Measurements from ENCODE around the gene METAP1. TPM values are rescaled to one million over a fixed set of nuclear protein-coding genes. Genes with fewer than 3 reads are reported as not detected.
A peak's percentile ranks its signal among the peaks of the same experiment; 100 is the strongest.
"Not testable (repeated sequence)": the region's sequence is repeated elsewhere in the genome, so short reads cannot be mapped to it uniquely, and the experiment has no call there.

Gene METAP1
- total and polyA plus RNA-seq, 11 donors: 36.9 to 71.4 (median 63.6) TPM

DNA sequence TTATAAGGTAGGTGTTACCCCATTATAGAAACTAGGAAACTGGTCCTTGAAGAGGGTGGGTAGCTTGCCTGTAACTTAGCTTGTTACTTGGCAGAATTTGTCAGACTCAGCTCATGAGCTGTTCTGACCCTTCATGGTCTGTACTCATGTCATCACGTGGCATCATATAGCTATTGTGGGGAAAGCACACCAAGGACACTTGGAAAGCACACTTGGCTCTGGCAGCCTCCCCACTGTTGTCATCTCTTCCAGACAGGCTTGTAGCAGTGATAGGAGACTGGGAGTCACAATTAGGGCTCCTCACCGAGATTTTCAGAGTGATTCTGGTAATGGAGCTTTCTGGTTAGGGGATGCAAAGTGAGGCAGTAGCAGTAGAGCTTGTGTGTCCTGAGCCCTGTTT lies 62.7 kb downstream of the METAP1 start:
- ATAC-seq (peak; percentile 53 to 82 (median 76)), DNase-seq (peak in 3 of 5 donors; percentile 30 to 59 (median 49))
- peaks cover 0 to 62% (median 51%) of the 10 kb centered on the region in 9 donors for H3K36me3 ChIP-seq
- intact Hi-C loops (cut with DNase I): loop anchor here (5.0 to 10.0 kb wide), 10 partner anchors 61 to 913 kb away; partner anchors contain the start of genes METAP1 (in 3 of the 10) and STPG2 (in 2 of the 10)
- H3K27me3 ChIP-seq: no peaks in the 10 kb centered on the region
- peak overlapping the region in 6 of 12 donors; percentile 4 to 63 (median 12) for H3K27ac ChIP-seq
- TF ChIP-seq POLR2A (IDR thresholded peaks at IDR 0.05): no peak
- TF ChIP-seq, protein P1, sequence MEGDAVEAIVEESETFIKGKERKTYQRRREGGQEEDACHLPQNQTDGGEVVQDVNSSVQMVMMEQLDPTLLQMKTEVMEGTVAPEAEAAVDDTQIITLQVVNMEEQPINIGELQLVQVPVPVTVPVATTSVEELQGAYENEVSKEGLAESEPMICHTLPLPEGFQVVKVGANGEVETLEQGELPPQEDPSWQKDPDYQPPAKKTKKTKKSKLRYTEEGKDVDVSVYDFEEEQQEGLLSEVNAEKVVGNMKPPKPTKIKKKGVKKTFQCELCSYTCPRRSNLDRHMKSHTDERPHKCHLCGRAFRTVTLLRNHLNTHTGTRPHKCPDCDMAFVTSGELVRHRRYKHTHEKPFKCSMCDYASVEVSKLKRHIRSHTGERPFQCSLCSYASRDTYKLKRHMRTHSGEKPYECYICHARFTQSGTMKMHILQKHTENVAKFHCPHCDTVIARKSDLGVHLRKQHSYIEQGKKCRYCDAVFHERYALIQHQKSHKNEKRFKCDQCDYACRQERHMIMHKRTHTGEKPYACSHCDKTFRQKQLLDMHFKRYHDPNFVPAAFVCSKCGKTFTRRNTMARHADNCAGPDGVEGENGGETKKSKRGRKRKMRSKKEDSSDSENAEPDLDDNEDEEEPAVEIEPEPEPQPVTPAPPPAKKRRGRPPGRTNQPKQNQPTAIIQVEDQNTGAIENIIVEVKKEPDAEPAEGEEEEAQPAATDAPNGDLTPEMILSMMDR (IDR thresholded peaks at IDR 0.05): no peak
- WGBS, 4 donors: 54 to 60% (median 57%) methylated on average over 2 of the region's 2 CpGs
- H3K9me3 ChIP-seq: no peaks in the 10 kb centered on the region
- peaks cover 0 to 36% (median 4%) of the 10 kb centered on the region in 12 donors for H3K4me1 ChIP-seq
- no peak overlapping the region for H3K4me3 ChIP-seq

DNA sequence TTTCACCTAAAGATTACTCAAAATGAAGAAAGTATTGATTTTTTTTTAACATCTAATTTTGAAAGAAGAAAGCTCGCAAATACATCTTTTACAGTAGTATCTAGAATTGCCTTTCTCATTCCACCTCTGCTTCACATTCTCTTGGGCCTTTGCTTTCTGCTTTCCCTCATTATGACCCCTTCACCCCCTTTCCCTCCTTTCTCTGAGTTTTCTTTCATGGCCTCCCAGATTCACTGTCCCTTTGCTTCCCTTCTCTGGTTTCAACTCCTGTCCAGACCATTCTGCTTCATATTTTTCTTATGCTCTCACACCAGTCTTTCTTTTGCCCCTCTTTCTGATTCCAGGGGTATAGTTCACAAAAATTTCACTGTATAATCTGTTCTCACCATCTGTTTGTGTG lies 64.0 kb downstream of the METAP1 start:
- no peak for DNase-seq
- no peaks in the 10 kb centered on the region for H3K9me3 ChIP-seq
- H3K4me1 ChIP-seq: peaks cover 0 to 36% (median 4%) of the 10 kb centered on the region in 12 donors
- no peak overlapping the region for H3K4me3 ChIP-seq
- H3K36me3 ChIP-seq: peaks cover 0 to 50% (median 41%) of the 10 kb centered on the region in 9 donors
- H3K27me3 ChIP-seq: no peaks in the 10 kb centered on the region
- WGBS, 4 donors: 92 to 100% (median 95%) methylated on average over 1 of the region's 1 CpG
- TF ChIP-seq, protein P1 (IDR thresholded peaks at IDR 0.05): no peak
- TF ChIP-seq POLR2A (IDR thresholded peaks at IDR 0.05): no peak
- ATAC-seq: no peak
- peak overlapping the region in 8 of 12 donors; percentile 1 to 58 (median 32) for H3K27ac ChIP-seq
- intact Hi-C loops (cut with DNase I): loop anchor here (5.0 to 10.0 kb wide), 10 partner anchors 62 to 915 kb away; partner anchors contain the start of genes METAP1 (in 3 of the 10) and STPG2 (in 2 of the 10)

DNA sequence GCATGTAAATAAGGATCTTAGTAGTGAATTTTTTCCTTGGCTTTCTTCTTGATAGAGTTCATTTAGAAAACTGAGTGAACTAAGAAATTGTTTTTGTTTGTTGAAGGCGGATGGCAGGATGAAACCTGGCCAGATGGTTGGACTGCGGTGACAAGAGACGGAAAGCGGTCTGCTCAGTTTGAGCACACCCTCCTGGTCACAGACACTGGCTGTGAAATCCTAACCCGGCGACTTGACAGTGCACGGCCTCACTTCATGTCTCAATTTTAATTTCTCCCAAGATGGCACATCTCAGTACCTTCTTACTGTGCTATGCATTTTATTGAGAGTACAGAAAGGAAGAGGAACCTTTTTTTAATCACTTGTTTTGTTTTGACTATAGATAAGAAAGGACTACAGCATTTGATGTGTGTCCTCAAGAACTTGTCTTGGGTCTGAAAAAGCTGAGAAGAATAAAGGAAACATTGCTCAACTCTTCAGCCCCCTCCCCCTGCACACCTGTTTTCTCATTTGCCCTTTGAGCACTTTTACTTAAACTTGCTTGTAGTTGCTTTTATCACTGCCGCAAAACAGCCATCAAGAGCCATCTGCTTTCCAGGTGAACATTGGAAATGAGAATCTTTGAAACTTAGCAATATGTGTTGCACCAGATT lies 65.7 kb downstream of the METAP1 start:
- Histone ChIP-seq H3K27ac (peak overlapping the region in 3 of 12 donors; percentile 70 to 73 (median 72)), H3K27me3 (no peaks in the 10 kb centered on the region), H3K4me3 (no peak overlapping the region), H3K4me1 (peaks cover 0 to 30% (median under 1%) of the 10 kb centered on the region in 12 donors), H3K36me3 (peaks cover 0 to 47% (median 35%) of the 10 kb centered on the region in 9 donors), H3K9me3 (no peaks in the 10 kb centered on the region)
- DNase-seq: no peak
- intact Hi-C loops (cut with DNase I): no loop called here
- WGBS, 4 donors: 93 to 96% (median 95%) methylated on average over 8 of the region's 8 CpGs
- ATAC-seq: no peak
- TF ChIP-seq POLR2A (IDR thresholded peaks at IDR 0.05): no peak
- TF ChIP-seq, protein P1 (IDR thresholded peaks at IDR 0.05): no peak

DNA sequence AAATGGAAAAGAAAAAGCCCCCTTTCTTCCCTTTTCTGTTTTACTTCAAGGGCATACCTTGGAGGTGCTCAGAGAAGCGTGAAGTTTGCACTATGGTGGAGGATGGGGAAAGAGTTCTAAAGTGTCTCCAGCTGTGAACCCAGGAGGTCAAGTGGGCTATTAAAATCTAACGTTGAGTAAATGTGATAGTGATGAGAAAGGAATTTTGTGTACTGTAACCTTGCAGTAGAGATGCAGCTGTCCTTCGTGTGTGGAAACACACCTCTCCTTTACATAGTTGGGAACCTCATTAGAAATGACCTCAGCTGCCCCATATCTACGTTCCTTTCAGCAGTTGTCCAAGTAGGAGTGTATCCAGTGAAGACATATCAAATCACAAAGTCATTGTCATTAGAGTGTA lies 66.6 kb downstream of the METAP1 start:
- 43 to 51% (median 47%) methylated on average over 4 of the region's 4 CpGs for WGBS, 4 donors
- no peaks in the 10 kb centered on the region for H3K9me3 ChIP-seq
- intact Hi-C loops (cut with DNase I): no loop called here
- H3K27ac ChIP-seq: peak overlapping the region in 1 of 12 donors; percentile 42
- H3K4me3 ChIP-seq: no peak overlapping the region
- DNase-seq (no peak), ATAC-seq (peak in 3 of 4 donors; percentile 35 to 51 (median 42))
- peaks cover 0 to 30% (median 0%) of the 10 kb centered on the region in 12 donors for H3K4me1 ChIP-seq
- no peaks in the 10 kb centered on the region for H3K27me3 ChIP-seq
- H3K36me3 ChIP-seq: peaks cover 0 to 53% (median 34%) of the 10 kb centered on the region in 9 donors
- TF ChIP-seq, protein P1 (IDR thresholded peaks at IDR 0.05): no peak
- no peak for TF ChIP-seq POLR2A (IDR thresholded peaks at IDR 0.05)

DNA sequence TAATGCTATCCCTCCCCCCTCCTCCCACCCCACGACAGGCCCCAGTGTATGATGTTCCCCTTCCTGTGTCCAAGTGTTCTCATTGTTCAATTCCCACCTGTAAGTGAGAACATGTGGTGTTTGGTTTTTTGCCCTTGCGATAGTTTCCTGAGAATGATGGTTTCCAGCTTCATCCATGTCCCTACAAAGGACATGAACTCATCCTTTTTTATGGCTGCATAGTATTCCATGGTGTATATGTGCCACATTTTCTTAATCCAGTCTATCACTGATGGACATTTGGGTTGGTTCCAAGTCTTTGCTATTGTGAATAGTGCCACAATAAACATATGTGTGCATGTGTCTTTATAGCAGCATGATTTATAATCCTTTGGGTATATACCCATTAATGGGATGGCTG lies 70.0 kb downstream of the METAP1 start:
- H3K27me3 ChIP-seq; ATAC-seq; H3K4me3 ChIP-seq; H3K9me3 ChIP-seq; DNase-seq; H3K4me1 ChIP-seq; intact Hi-C loops (cut with DNase I); H3K27ac ChIP-seq: not testable (repeated sequence)
- 92 to 100% (median 98%) methylated on average over 1 to 2 of the region's 2 CpGs for WGBS, 4 donors
- peaks cover 0 to 57% (median 40%) of the 10 kb centered on the region in 9 donors for H3K36me3 ChIP-seq

Measured in heart left ventricle (tissue), 16 donors.